ENCODE measurements around the gene HEMGN.

GRCh38 chr9:97985058-97985861, 47.3 kb upstream of the HEMGN start:
- TF ChIP-seq CTCF (IDR thresholded peaks at IDR 0.05) (no peak), POLR2A (IDR thresholded peaks at IDR 0.05) (no peak)

Data from breast epithelium (tissue), 3 donors.